DOHH2 (cell line): ENCODE results near the gene PLCL1.

Experiments used
- CTCF ChIP-seq: fragments of 200-600 bp; sonication (generic); IDR thresholded peaks from one replicate; pipeline ENCODE4 v1.5.1; 2014; ENCODE audit warnings: antibody characterized with exemption, mild to moderate bottlenecking, low read depth, low read length; ENCODE audit not compliant: poor library complexity, severe bottlenecking
- EZH2phosphoT487 ChIP-seq: fragments of 200-600 bp; sonication (generic); IDR thresholded peaks from 2 replicates; pipeline ENCODE4 v1.6.1; 2017; ENCODE audit warnings: borderline replicate concordance, mild to moderate bottlenecking, antibody characterized with exemption, low read length, moderate library complexity, mixed read lengths

- no peak for TF ChIP-seq CTCF
- no peak for TF ChIP-seq EZH2phosphoT487
Observed at GRCh38 chr2:197946562-197946961, 142.2 kb downstream of the PLCL1 start.
